ENCODE results near the gene GSG1L.

The GSG1L gene

DNA sequence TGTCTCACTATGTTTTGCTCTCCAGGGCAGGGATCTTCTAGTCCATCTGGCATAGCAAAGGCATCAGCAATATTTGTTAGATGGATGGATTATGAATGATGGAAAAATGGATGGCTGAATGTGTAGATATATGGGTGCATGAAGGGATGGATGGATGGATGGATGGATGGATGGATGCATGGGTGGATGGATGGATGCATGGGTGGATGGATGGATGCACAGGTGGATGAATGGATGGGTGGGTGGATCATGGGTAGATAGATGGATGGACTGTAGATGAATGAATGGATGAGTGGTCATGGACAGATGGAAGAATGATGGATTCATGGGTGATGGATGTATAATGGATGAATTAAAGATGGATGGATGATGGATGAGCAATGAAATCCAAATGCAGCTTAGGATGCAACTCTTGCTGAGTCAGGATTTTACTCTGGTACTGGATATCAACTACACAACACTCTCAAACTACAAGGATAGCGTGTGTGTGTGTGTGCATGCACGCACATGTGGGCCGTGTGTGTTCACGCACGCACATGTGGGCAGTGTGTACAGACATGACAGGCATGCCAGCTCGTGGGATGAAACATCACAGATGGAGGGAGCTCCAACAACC, 34.0 kb downstream of the GSG1L start:
- DNase-seq = no peak

GRCh38 chr16:28027055-28027454, 36.5 kb downstream of the GSG1L start:
- peak in 1 of 56 donors; percentile 3 for DNase-seq

GRCh38 chr16:28025631-28026030, 37.9 kb downstream of the GSG1L start:
- no peak for DNase-seq

DNA sequence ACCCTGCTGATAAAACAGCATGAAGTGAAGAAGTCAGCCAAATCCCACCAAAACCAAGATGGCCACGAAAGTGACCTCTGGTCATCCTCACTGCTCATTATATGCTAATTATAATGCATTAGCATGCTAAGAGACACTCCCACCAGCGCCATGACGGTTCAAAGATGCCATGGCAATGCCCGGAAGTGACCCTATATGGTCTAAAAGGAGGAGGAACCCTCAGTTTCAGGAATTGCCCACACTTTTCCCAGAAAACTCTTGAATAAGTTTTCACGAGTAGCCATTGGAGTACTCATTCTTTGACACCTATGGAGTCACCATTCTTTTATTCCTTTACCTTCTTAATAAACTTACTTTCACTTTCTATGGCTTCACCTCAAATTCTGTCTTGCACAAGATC, 44.3 kb downstream of the GSG1L start:
- no peak for DNase-seq

- no peak for DNase-seq
Measured at GRCh38 chr16:28014851-28015250, 48.7 kb downstream of the GSG1L start.

DNA sequence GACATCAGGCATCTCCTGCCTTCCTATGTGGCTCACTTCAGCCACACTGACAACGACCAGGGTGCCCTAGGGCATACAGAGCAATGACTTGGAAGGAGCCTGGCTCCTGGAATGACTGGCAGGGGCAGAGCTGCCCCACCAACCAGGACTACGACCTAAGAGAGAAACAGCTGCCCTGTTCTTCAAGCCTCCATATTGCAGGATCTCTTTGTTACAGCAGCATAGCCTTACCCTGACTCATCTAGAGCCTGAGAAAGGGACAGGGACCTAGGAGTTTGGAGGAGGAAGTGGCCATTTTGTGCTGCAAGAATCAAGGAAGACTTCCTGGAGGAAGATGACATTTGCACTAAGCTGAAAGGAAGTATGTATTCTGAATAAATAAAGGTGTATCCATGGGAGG, 49.6 kb downstream of the GSG1L start:
- no peak for DNase-seq

GRCh38 chr16:28013392-28013791, 50.1 kb downstream of the GSG1L start:
- DNase-seq = no peak

GRCh38 chr16:28011971-28012445, 51.5 kb downstream of the GSG1L start:
- peak in 5 of 56 donors; percentile 11 to 25 (median 15) for DNase-seq

- no peak for DNase-seq
Measured at GRCh38 chr16:28011223-28011622, 52.3 kb downstream of the GSG1L start.

DNA sequence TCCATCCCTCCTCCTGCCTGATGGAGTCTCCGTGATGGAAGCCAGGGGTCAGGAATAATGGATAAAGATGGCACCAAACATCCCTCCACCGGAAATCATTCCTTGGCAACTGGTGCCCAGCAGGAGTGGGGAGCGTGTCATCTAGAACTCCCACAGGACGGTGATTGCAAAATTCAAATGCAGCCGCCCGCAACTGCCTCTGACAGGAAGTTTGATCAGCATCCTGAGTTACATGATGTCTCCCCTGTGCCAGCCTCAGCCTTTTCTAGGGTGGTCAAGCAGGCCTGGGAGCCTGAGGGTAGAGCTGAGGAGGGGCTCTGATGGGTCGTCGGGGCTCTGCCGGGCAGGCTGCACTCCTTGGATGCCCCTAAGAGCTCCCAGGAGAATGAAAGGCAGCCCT, 52.8 kb downstream of the GSG1L start:
- peak in 10 of 56 donors; percentile 6 to 48 (median 20) for DNase-seq

DNA sequence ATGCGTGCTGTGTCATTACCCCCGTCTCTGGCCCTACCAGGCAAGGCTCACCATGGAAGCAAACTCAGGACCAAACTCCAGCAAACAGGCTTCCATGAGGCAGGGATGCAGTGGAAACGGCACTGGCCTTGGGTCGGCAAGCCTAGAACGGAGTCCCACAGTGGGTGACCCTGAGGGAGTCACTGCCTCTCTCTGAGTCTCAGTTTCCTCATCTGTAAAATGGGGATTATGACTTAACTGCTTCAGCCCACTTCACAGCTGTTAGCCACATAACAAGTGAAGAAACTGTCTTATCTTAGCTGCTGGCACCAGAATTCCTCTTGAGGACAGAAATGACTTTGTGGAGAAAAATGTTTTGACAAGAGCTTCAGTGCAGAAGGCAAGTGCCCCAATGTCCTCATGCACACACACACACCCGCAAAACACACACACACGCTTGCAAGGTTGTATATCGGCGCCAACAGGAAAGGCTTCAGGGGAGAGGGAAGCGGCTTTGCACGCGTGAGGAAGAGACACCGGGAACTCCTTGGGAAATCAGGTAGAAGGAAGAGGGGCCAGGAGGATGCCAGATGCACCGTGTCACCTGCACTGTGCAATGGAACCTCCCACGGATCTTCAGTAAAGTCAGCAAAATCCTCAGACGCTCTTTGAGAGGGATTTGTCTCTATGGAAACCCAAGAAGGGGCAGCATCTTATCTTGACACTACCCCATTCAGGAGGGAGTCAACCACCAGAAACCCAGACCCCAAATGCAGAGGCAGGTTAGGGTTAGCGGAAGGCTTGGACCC, 53.7 kb downstream of the GSG1L start:
- peak in 17 of 56 donors; percentile 4 to 41 (median 12) for DNase-seq

DNA sequence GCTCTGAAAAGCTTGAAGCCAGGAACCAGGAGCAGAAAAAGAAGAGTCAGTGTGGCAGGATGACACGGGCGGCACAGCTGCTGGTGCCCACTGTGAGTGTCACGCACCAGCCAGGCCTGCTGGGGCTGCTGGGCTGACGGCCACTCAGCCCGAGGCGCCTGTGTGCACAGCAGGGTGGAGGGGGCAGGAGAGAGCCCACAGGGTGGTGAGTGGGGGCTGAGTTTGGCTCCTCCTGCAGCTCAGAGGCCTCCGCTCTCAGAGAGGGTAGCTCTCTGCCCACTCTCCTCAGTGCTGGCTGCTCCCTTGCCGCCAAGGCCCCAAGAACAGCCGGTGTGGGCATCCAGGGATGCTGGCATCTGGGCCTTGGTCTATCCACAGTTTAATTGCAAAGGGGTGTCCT, 59.6 kb downstream of the GSG1L start:
- DNase-seq = peak in 1 of 56 donors; percentile 12

GRCh38 chr16:28003021-28003865, 60.3 kb downstream of the GSG1L start:
- DNase-seq = peak in 11 of 56 donors; percentile 8 to 44 (median 21)

DNA sequence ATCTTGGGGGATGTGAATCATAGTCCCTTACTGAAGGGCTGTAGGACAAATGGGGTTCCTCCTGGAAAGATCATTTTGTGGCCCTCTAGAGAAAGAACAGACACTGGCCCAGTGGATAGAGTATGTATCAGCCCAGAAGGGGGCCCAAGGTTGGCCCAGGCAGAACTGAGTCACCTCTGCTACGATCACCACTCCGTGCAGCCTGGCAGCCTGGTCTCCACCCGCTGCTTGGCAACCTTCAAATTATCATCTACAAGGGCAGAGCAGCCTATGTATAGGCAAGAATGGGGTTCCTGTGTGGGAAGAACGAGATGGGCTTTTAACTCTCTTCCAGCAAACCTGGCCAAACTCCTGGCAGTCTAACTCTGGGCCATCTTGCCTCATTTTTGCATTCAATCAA, 61.9 kb downstream of the GSG1L start:
- no peak for DNase-seq

DNA sequence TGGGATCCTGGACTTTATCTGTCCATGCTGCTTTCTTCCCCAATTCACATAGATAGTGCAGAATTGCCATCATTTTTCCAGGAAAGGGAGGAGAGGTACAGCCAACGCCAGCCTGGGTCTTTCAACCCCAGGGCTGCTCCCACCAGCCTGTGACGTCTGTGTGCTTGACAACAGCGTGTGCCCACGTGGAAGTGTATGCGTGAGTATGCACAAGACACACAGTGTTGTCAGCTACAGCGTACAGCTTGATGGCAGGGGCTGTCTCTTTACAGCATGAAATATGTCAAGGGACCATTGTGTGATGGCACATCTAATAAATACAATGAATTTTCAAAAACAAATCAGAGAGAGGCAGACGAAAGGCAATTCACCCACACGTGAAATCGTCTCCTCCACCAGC, 62.3 kb downstream of the GSG1L start:
- peak in 24 of 56 donors; percentile 16 to 76 (median 44) for DNase-seq

DNA sequence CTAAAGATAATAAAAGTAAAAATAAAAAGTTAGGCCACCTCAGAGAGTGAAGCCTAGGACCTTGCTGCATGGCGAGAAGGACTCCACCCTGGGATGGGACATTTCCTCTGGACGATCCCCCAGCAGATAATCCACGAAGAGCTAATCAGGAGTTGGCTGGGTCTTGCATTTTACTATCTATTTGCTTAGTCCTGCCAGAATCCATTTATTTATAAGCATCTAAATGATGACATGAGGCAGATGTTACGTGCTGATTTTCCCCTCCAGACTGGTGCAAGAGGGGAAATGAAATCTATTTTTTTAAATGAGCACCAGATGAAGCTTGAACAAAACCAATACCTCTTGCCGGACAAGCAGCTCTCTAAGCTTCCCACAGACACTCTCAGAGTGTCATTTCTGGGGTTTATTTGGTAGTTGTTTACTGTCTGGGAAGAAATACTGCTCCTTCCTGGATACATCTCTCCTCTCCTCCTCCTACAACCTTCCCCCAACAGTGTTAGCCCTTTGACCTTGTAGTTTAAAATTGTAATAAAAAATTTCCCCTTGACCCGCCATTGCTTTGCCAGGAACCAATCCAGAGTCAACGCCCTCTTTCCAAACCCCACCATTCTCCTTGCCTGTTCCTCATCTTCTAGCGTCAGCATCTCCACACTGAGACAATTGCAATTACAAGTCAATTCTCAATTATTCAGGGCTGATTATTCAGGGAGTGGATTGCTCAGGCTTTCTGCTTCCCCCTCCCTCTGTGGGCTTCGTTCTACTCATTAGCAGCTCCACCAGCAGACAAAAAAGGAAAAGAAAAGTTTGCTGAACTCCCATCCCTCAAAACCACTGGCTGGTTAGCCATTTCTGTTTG, 63.0 kb downstream of the GSG1L start:
- peak in 10 of 56 donors; percentile 7 to 47 (median 40) for DNase-seq

DNA sequence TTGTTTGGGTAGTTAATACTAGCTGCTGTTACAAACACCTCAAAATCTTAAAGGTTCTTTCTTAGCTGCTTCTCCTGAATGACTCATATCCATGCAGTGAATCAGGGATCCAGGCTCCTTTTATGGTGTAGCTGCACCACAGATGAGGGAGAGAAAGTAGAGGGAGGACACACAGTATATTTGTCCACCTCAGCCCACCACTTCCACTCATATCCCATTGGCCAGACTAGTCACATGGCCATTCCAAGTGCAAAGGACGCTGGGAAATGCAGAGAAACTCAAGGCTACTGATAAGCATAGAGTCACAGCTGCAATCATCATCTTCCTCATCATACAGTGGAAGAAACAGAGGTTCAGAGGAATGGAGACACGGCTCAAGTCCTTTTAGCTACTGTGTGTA, 63.8 kb downstream of the GSG1L start:
- DNase-seq = peak in 2 of 56 donors; percentile 6 to 11

- DNase-seq = no peak
Measured at GRCh38 chr16:27995378-27995777, 68.1 kb downstream of the GSG1L start.

DNA sequence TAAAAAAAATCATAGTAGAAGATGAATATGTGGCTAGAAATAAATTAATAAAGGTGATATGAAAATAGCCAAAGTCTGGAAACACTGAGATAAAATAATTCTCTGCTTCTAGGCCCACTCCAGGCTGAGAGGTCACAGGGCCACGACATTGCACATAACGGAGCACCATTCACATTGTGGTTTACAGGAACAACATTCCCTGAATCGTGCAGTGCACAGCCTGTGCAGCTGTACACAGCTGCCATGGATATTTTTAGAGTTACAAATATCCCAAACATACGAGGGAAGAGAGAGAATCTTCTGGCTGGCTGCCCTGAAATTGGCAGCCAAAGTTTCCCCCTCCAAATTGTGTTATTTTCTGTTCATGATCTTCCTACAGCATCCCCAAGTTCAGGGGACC, 68.8 kb downstream of the GSG1L start:
- DNase-seq = no peak

GRCh38 chr16:27993587-27993986, 69.9 kb downstream of the GSG1L start:
- no peak for DNase-seq

- no peak for DNase-seq
Measured at GRCh38 chr16:27991876-27992275, 71.6 kb downstream of the GSG1L start.
